VCaP (cell line): Measurements from ENCODE around the gene TMED10.
A peak's percentile ranks its signal among the peaks of the same experiment; 100 is the strongest.

Source experiments
- H3K27ac ChIP-seq: fragments of 450-650 bp; 2 replicates; pipeline ENCODE4 v1.5.1; 2017
- CTCF ChIP-seq: fragments of 450-650 bp; conservative IDR thresholded peaks from 2 replicates; pipeline ENCODE4 v1.5.1; 2017; ENCODE audit warnings: mild to moderate bottlenecking, moderate library complexity

The TMED10 gene

GRCh38 chr14:75095690-75096089 lies 80.7 kb downstream of the TMED10 start:
- H3K27ac ChIP-seq, result no peak overlapping the region
- TF ChIP-seq CTCF, result no peak

- no peak for TF ChIP-seq CTCF
Measured at GRCh38 chr14:75094896-75095295, 81.5 kb downstream of the TMED10 start.

GRCh38 chr14:75092698-75093097 lies 83.7 kb downstream of the TMED10 start:
- TF ChIP-seq CTCF, result no peak
- H3K27ac ChIP-seq, result no peak overlapping the region

More at GRCh38 chr14:75094896-75095295, 81.5 kb downstream of the TMED10 start:
- H3K27ac ChIP-seq, result no peak overlapping the region

- TF ChIP-seq CTCF, result no peak
- H3K27ac ChIP-seq, result no peak overlapping the region
Measured at GRCh38 chr14:75091251-75091650, 85.2 kb downstream of the TMED10 start.

GRCh38 chr14:75090353-75090752 lies 86.1 kb downstream of the TMED10 start:
- no peak overlapping the region for H3K27ac ChIP-seq
- TF ChIP-seq CTCF, result no peak

GRCh38 chr14:75088566-75089373 lies 87.6 kb downstream of the TMED10 start:
- TF ChIP-seq CTCF, result peak; percentile 84
- H3K27ac ChIP-seq, result no peak overlapping the region

- H3K27ac ChIP-seq, result no peak overlapping the region
- no peak for TF ChIP-seq CTCF
Measured at GRCh38 chr14:75088153-75088552, 88.3 kb downstream of the TMED10 start.
